Thoracic aorta (tissue), 2 donors: ENCODE results near the gene DENND5A. TPM values are rescaled to one million over a fixed set of nuclear protein-coding genes. Genes with fewer than 3 reads are reported as not detected.
A peak's percentile ranks its signal among the peaks of the same experiment; 100 is the strongest.

Source experiments
- ATAC-seq: fragments of 150-250 bp; one replicate; pipeline ENCODE4 v1.8.0; 2017; ENCODE audit warnings: low read depth; ENCODE audit not compliant: insufficient number of reproducible peaks, low FRiP score
- DNase-seq: peaks from one replicate; pipeline ENCODE4 v3.0.0-alpha.2; 2020; ENCODE audit warnings: low spot score
- H3K27ac ChIP-seq, 2 donors: fragments of 200-600 bp; sonication (generic); 1 replicate in 1 of 2; 2 replicates in 1 of 2; pipeline ENCODE4 v1.5.1; 2016; ENCODE audit warnings: mild to moderate bottlenecking in 2 of 2, moderate library complexity in 2 of 2
- H3K27me3 ChIP-seq: fragments of 200-600 bp; sonication (generic); replicated peaks from 2 replicates; pipeline ENCODE4 v1.6.0; 2016; ENCODE audit warnings: mild to moderate bottlenecking; ENCODE audit not compliant: insufficient read depth
- H3K36me3 ChIP-seq: fragments of 200-600 bp; sonication (generic); one replicate; pipeline ENCODE4 v1.5.1; 2016
- H3K4me1 ChIP-seq, 2 donors: fragments of 200-600 bp; sonication (generic); 1 replicate in 1 of 2; 2 replicates in 1 of 2; pipeline versions ENCODE4 v1.5.1 to v1.6.0; 2016; ENCODE audit warnings: low read depth in 2 of 2, mild to moderate bottlenecking in 1 of 2; ENCODE audit not compliant: control insufficient read depth in 1 of 2
- H3K4me3 ChIP-seq: fragments of 200-600 bp; sonication (generic); 2 replicates; pipeline ENCODE4 v1.5.1; 2016; ENCODE audit warnings: mild to moderate bottlenecking
- H3K9me3 ChIP-seq: fragments of 200-600 bp; sonication (generic); 2 replicates; pipeline ENCODE4 v1.5.1; 2016
- CTCF ChIP-seq: fragments of 200-600 bp; sonication (generic); IDR thresholded peaks from one replicate; pipeline ENCODE4 v1.5.1; 2019; ENCODE audit warnings: antibody characterized with exemption
- total RNA-seq, 2 donors: library from RNA; depleted of rRNA; stranded (reverse); fragments of >200 nt; gene quantifications; one replicate each; pipeline versions ENCODE4 v1.1.0 to v1.2.3, GENCODE V29; 2016

The DENND5A gene
- total RNA-seq: 100 to 1,000 TPM; 169 to 178 TPM

DNA sequence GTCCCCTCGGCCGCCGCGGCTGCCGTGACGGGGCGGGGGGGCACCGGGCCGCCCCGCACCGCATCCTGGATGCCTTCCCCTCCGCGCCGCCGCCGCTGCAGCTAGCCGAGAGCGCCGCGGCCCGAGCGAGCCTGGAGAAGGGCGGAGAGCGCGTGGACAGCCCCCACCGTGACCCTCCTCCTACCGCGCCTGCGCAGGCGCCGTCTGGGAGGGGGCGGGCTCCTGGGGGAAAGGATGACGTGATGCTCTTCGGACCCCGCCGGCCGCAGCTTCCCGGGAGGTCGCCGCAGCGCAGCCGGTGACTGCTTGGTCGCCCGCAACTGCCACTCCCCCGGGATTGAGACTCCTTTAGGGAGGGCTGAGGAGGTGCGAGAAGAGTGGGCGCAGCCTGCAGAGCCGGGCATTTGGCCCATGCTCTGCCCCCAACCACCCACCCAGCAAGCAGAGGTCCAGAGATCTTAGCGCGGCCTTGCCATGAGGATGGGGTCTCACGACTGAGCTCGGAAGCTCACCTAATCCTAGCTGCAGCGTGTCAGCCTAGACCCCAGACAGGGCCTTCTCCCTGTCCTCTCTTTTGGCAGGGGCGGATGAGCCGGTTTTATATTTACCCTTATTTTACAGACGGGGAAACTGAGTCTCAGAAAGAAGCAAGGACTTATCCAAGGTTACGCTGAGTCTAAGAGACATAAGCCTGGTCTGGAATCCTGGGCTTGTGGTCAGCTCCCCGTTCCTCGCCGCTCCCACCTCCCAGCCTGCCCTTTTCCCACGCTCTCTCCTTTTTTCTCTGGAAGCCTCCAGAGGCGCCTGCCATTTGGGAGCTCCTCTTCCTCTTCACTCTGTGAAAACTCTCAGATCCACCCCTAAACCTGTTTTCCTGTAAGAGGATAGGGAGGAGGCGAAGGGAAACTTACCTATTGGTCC lies at the start of gene DENND5A:
Gene DENND5A, minus strand, starts transcription at position 140 of the 921 bp plus-strand sequence. CDS start 281 bp downstream, outside the sequence.
- ATAC-seq: peak; percentile 72
- Histone ChIP-seq H3K36me3 (no peaks in the 10 kb centered on the region), H3K4me1 (peaks cover 6 to 22% of the 10 kb centered on the region in 2 donors), H3K27ac (peak within 1 kb of the TSS; percentile 96 to 97), H3K4me3 (peak within 1 kb of the TSS; percentile 94), H3K27me3 (no peaks in the 10 kb centered on the region), H3K9me3 (no peaks in the 10 kb centered on the region)
- DNase-seq: peak; percentile 24
- no peak for TF ChIP-seq CTCF

DNA sequence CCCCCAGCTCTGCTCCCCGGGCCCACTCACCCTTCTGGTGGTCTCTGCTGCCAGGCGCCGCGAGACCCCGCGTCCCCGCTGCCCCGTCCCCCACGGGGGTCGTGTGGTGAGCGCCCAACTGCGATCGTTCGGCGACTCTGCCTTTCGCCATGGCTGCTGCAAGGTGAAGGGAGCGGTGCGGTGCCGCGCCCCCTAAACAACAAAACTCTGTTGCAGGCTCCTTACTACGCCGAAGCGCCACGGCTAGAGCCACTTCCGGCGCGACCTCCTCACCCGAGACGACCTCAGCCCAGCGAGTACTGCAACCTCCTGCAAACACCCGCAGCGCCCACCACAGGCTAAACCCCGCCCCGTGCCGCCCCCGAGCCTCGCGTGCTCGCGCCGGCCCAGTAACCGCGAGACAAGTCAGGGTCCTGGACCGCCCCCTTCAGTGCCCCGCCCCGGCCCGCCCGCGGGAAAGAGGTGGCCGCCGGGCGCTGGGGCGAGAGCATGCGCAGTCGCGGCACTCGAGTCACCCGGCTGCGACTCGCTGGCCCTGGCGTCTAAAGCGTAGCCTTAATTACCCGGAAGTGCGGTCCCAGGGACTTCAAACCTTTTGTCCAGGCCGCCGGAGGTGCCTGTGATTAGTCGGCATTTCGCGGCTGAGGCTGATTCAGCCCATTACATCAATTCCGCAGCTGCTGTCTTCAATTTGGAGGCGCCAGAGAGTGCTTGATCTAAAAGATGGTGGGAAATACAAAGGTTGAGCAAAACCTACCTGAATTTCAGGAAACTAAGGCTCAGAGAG lies 49.3 kb upstream of the DENND5A start, which contains the start of gene TMEM41B:
Gene TMEM41B, minus strand, starts transcription at position 303 of the 787 bp plus-strand sequence. Its CDS starts 152 bp downstream, at position 151.
- peaks cover 10 to 15% of the 10 kb centered on the region in 2 donors for H3K4me1 ChIP-seq
- TF ChIP-seq CTCF: no peak
- H3K4me3 ChIP-seq: peak within 1 kb of the TSS; percentile 97
- ATAC-seq (peak; percentile 96), DNase-seq (peak; percentile 91)
- H3K36me3 ChIP-seq: no peaks in the 10 kb centered on the region
- H3K27ac ChIP-seq: peak within 1 kb of the TSS; percentile 72 to 80
- H3K9me3 ChIP-seq: no peaks in the 10 kb centered on the region
- H3K27me3 ChIP-seq: no peaks in the 10 kb centered on the region

- Histone ChIP-seq H3K36me3 (no peaks in the 10 kb centered on the region), H3K9me3 (no peaks in the 10 kb centered on the region), H3K4me1 (peaks cover 10 to 15% of the 10 kb centered on the region in 2 donors), H3K4me3 (peak overlapping the region; percentile 97), H3K27ac (peak overlapping the region; percentile 49 to 80), H3K27me3 (no peaks in the 10 kb centered on the region)
- ATAC-seq (no peak), DNase-seq (no peak)
- TF ChIP-seq CTCF: no peak
Measured at GRCh38 chr11:9313648-9314290, 48.6 kb upstream of the DENND5A start.

DNA sequence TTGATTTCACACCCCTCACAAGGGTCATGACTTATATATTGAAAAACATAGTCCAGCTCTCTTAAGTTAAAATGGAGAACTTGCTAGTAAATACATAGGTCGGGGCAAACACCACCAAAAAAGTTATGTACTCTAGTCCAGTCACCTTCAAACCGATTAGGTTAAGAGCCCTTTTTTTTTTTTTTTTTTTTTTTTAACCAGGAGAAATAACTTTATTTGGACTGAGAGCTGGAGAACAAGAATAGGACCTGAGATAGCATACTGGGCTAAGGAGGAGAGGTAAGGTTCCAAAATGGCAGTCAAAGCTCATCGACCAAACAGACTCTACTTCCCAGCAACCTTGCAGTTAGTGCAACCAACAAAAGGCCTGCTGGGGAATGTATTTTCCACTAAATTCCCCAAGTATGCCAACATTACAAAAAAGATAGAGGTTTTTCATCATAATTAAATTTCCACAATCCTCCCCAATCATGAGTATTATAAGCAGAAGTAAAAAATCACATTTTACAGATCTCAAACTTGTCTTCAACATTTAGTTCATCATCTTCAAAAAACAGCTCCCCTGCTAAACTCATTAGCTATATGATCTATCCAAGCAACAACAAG lies 45.4 kb upstream of the DENND5A start:
- Histone ChIP-seq H3K9me3 (no peaks in the 10 kb centered on the region), H3K27me3 (no peaks in the 10 kb centered on the region), H3K4me3 (no peak overlapping the region), H3K4me1 (peaks cover 10 to 15% of the 10 kb centered on the region in 2 donors), H3K36me3 (no peaks in the 10 kb centered on the region), H3K27ac (no peak overlapping the region)
- TF ChIP-seq CTCF: no peak
- no peak for ATAC-seq
- no peak for DNase-seq
